ENCODE results near the gene ATP2C2.

DNA sequence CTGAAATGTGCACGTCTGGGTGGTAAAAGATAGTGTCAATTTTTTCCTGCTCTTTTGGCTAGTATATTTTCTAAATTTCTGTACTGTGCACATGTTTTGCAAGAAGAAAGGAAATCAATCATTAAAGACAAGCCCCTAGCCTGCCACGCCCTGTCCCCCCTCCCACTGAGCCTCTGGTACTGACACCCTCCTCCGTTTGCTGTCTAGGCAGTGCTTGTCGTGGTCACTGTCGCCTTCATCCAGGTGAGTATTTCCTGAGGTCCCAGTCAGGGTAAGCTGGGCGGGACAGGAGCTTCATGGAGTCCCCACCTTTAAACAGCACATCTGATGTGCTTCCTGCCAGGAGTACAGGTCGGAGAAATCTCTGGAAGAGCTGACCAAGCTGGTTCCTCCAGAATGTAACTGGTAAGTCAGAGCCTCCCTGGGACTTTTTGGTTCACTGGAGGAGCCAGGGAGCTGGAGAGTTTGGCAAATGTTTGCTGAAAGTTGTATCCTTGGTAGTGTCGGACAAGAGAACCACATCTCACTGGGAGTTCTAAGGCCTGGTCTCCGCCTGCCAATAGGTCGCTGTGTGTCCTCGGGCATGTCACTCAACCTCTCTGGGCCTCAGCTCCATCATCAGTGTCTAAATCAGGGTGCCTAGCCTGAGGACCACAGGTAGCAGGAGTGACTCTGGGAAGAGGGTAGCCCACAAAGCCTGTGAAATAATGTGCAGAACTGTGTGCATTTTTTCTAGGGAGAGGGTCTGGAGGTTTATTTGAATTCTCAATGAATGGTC, 42.2 kb downstream of the ATP2C2 start:
- TF ChIP-seq ZNF530 (tag by site-specific recombination; IDR thresholded peaks at IDR 0.05; ENCODE audit: low read depth) (no peak), YY2 (tag by site-specific recombination; IDR thresholded peaks at IDR 0.05) (no peak), ZNF121 (tag by site-specific recombination; IDR thresholded peaks at IDR 0.05) (no peak), ZNF837 (tag by site-specific recombination; IDR thresholded peaks at IDR 0.05) (no peak), YY1 (tag by site-specific recombination; IDR thresholded peaks at IDR 0.05) (no peak), ZNF768 (tag by site-specific recombination; IDR thresholded peaks at IDR 0.05) (0 out of 2 replicates have a peak, but pooled peaks have one; percentile 47), ZNF274 (IDR thresholded peaks at IDR 0.05; ENCODE audit: low read length) (no peak), ZNF274 (tag by site-specific recombination; IDR thresholded peaks at IDR 0.05; ENCODE audit: borderline replicate concordance) (no peak), ZNF10 (tag by site-specific recombination; IDR thresholded peaks at IDR 0.05) (no peak)
- TF ChIP-seq, protein P1, sequence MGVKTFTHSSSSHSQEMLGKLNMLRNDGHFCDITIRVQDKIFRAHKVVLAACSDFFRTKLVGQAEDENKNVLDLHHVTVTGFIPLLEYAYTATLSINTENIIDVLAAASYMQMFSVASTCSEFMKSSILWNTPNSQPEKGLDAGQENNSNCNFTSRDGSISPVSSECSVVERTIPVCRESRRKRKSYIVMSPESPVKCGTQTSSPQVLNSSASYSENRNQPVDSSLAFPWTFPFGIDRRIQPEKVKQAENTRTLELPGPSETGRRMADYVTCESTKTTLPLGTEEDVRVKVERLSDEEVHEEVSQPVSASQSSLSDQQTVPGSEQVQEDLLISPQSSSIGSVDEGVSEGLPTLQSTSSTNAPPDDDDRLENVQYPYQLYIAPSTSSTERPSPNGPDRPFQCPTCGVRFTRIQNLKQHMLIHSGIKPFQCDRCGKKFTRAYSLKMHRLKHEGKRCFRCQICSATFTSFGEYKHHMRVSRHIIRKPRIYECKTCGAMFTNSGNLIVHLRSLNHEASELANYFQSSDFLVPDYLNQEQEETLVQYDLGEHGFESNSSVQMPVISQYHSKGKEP (tag by site-specific recombination; IDR thresholded peaks at IDR 0.05), result no peak
- TF ChIP-seq, protein P2, sequence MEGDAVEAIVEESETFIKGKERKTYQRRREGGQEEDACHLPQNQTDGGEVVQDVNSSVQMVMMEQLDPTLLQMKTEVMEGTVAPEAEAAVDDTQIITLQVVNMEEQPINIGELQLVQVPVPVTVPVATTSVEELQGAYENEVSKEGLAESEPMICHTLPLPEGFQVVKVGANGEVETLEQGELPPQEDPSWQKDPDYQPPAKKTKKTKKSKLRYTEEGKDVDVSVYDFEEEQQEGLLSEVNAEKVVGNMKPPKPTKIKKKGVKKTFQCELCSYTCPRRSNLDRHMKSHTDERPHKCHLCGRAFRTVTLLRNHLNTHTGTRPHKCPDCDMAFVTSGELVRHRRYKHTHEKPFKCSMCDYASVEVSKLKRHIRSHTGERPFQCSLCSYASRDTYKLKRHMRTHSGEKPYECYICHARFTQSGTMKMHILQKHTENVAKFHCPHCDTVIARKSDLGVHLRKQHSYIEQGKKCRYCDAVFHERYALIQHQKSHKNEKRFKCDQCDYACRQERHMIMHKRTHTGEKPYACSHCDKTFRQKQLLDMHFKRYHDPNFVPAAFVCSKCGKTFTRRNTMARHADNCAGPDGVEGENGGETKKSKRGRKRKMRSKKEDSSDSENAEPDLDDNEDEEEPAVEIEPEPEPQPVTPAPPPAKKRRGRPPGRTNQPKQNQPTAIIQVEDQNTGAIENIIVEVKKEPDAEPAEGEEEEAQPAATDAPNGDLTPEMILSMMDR (tag by site-specific recombination; IDR thresholded peaks at IDR 0.05), result no peak
- TF ChIP-seq, protein P3, sequence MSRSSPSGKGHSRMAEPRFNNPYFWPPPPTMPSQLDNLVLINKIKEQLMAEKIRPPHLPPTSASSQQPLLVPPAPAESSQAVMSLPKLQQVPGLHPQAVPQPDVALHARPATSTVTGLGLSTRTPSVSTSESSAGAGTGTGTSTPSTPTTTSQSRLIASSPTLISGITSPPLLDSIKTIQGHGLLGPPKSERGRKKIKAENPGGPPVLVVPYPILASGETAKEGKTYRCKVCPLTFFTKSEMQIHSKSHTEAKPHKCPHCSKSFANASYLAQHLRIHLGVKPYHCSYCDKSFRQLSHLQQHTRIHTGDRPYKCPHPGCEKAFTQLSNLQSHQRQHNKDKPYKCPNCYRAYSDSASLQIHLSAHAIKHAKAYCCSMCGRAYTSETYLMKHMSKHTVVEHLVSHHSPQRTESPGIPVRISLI (tag by site-specific recombination; IDR thresholded peaks at IDR 0.05), result no peak

Data from HEK293 (cell line).